IMR-90 (cell line): ENCODE data around the gene FRY. TPM values are rescaled to one million over a fixed set of nuclear protein-coding genes. Genes with fewer than 3 reads are reported as not detected.

Experiments used
- ATAC-seq: fragments of 200-7000 bp; cut with Tn5 transposase; 2 replicates; pipeline ENCODE4 v1.9.1; 2020; ENCODE audit warnings: low read depth, mild to moderate bottlenecking, moderate library complexity
- BruUV-seq: library from RNA; stranded (reverse); fragments of 400-500 nt; replicated peaks from 2 replicates; lab custom pipeline; 2021; lab: Mats Ljungman, UMichigan
- CTCF ChIA-PET: fragments of 300-600 bp; formaldehyde crosslinking; extraction: SDS; loops from one replicate; lab custom pipeline; 2021; ENCODE audit warnings: antibody characterized with exemption; lab: Yijun Ruan, JAX
- POLR2A ChIA-PET: fragments of 300-600 bp; sonication (Branson Sonifier 250); formaldehyde crosslinking; loops from one replicate; lab custom pipeline; 2022; ENCODE audit warnings: antibody characterized with exemption; ENCODE audit not compliant: unreplicated experiment; lab: Charles Lee
- DNase-seq: peaks from one replicate; pipeline ENCODE4 v3.0.0; 2013
- H2AFZ ChIP-seq: replicated peaks from 2 replicates; pipeline ENCODE3; 2013; ENCODE audit warnings: low read length, mild to moderate bottlenecking; ENCODE audit not compliant: poor library complexity
- H2AK5ac ChIP-seq: 2 replicates; pipeline ENCODE4 v1.6.1; 2013; ENCODE audit warnings: low read depth, low read length, inconsistent platforms
- H2AK9ac ChIP-seq: replicated peaks from 2 replicates; pipeline ENCODE3; 2013; ENCODE audit warnings: mild to moderate bottlenecking, low read depth, low read length, moderate library complexity; ENCODE audit not compliant: poor library complexity
- H2BK120ac ChIP-seq: 2 replicates; pipeline ENCODE4 v1.6.1; 2013; ENCODE audit warnings: low read depth, low read length, inconsistent platforms
- H2BK15ac ChIP-seq: 3 replicates; pipeline ENCODE4 v1.6.1; 2013; ENCODE audit warnings: low read depth, low read length, inconsistent platforms
- H2BK20ac ChIP-seq: 2 replicates; pipeline ENCODE4 v1.6.1; 2013; ENCODE audit warnings: low read depth, mild to moderate bottlenecking, inconsistent platforms, low read length, moderate library complexity
- H2BK5ac ChIP-seq: 2 replicates; pipeline ENCODE4 v1.6.1; 2013; ENCODE audit warnings: mild to moderate bottlenecking, low read depth, low read length, inconsistent platforms; ENCODE audit not compliant: poor library complexity, severe bottlenecking
- H3K14ac ChIP-seq: replicated peaks from 2 replicates; pipeline ENCODE4 v1.6.1; 2013; ENCODE audit warnings: low read depth, low read length, inconsistent platforms
- H3K18ac ChIP-seq: 2 replicates; pipeline ENCODE4 v1.6.1; 2013; ENCODE audit warnings: low read depth, low read length, control low read depth
- H3K23ac ChIP-seq: 2 replicates; pipeline ENCODE4 v1.6.1; 2013; ENCODE audit warnings: low read depth, low read length, inconsistent platforms
- H3K27ac ChIP-seq: 2 replicates; pipeline ENCODE4 v1.5.1; 2013; ENCODE audit warnings: mild to moderate bottlenecking, control low read depth, low read length; ENCODE audit not compliant: insufficient read depth
- H3K27me3 ChIP-seq: 2 replicates; pipeline ENCODE4 v1.6.1; 2013; ENCODE audit warnings: low read length; ENCODE audit not compliant: control insufficient read depth, insufficient read depth
- H3K36me3 ChIP-seq: 2 replicates; pipeline ENCODE4 v1.6.1; 2013; ENCODE audit warnings: low read length, mixed read lengths; ENCODE audit not compliant: control insufficient read depth, insufficient read depth
- H3K4ac ChIP-seq: 2 replicates; pipeline ENCODE4 v1.6.1; 2013; ENCODE audit warnings: low read depth, low read length, inconsistent platforms
- H3K4me1 ChIP-seq: 2 replicates; pipeline ENCODE4 v1.6.1; 2013; ENCODE audit warnings: low read length, mixed read lengths; ENCODE audit not compliant: control insufficient read depth, insufficient read depth
- H3K4me2 ChIP-seq: 2 replicates; pipeline ENCODE4 v1.6.1; 2013; ENCODE audit warnings: low read depth, mild to moderate bottlenecking, control low read depth, low read length, moderate library complexity
- H3K4me3 ChIP-seq: 2 replicates; pipeline ENCODE4 v1.5.1; 2013; ENCODE audit warnings: low read depth, mild to moderate bottlenecking, control low read depth, low read length, moderate library complexity; ENCODE audit not compliant: insufficient read depth
- H3K56ac ChIP-seq: 2 replicates; pipeline ENCODE4 v1.6.1; 2013; ENCODE audit warnings: low read length, inconsistent platforms; ENCODE audit not compliant: insufficient read depth; ENCODE audit errors: extremely low read depth
- H3K79me1 ChIP-seq, 2 experiments: 2 replicates each; pipeline ENCODE4 v1.6.1; 2013; ENCODE audit warnings: low read length in 2 of 2, inconsistent platforms in 1 of 2, low read depth in 1 of 2
- H3K9ac ChIP-seq: 2 replicates; pipeline ENCODE4 v1.6.1; 2013; ENCODE audit warnings: low read depth, low read length, control low read depth
- H3K9me1 ChIP-seq: 2 replicates; pipeline ENCODE4 v1.6.1; 2013; ENCODE audit warnings: low read length, inconsistent platforms; ENCODE audit not compliant: insufficient read depth
- H3K9me3 ChIP-seq: 2 replicates; pipeline ENCODE4 v1.6.1; 2013; ENCODE audit warnings: low read length; ENCODE audit not compliant: control insufficient read depth, insufficient read depth
- H4K20me1 ChIP-seq: 2 replicates; pipeline ENCODE4 v1.6.1; 2013; ENCODE audit warnings: low read length, inconsistent platforms; ENCODE audit not compliant: insufficient read depth
- H4K5ac ChIP-seq: 2 replicates; pipeline ENCODE4 v1.6.1; 2013; ENCODE audit warnings: mild to moderate bottlenecking, low read depth, low read length, control low read depth
- H4K8ac ChIP-seq, 2 experiments: 2 replicates each; pipeline ENCODE4 v1.6.1; 2013; ENCODE audit warnings: low read depth in 2 of 2, low read length in 2 of 2, control low read depth in 1 of 2, inconsistent platforms in 1 of 2
- H4K91ac ChIP-seq: 2 replicates; pipeline ENCODE4 v1.6.1; 2013; ENCODE audit warnings: low read depth, low read length, inconsistent platforms; ENCODE audit not compliant: insufficient read depth
- BHLHE40 ChIP-seq: fragments of 150-350 bp; IDR thresholded peaks from 2 replicates; pipeline ENCODE4 v1.6.1; 2016; ENCODE audit warnings: mild to moderate bottlenecking, low read depth, low read length
- CEBPB ChIP-seq: IDR thresholded peaks from 2 replicates; pipeline ENCODE4 v1.6.1; 2012; ENCODE audit warnings: low read depth, low read length, improper control_type of control experiment
- CHD1 ChIP-seq: IDR thresholded peaks from 2 replicates; pipeline ENCODE4 v1.6.1; 2012; ENCODE audit warnings: low read depth, low read length, improper control_type of control experiment
- CTCF ChIP-seq: conservative IDR thresholded peaks from 2 replicates; pipeline ENCODE4 v1.5.1; 2012; ENCODE audit warnings: mild to moderate bottlenecking, low read depth, low read length, improper control_type of control experiment
- ELK1 ChIP-seq: fragments of 150-350 bp; IDR thresholded peaks from 2 replicates; pipeline ENCODE4 v1.6.1; 2016; ENCODE audit warnings: low read depth, mild to moderate bottlenecking, low read length, moderate library complexity, borderline replicate concordance
- FOS ChIP-seq: fragments of 150-350 bp; IDR thresholded peaks from 2 replicates; pipeline ENCODE4 v1.6.1; 2016; ENCODE audit warnings: low read depth, low read length
- MAFK ChIP-seq: IDR thresholded peaks from 2 replicates; pipeline ENCODE4 v1.6.1; 2012; ENCODE audit warnings: low read depth, low read length, improper control_type of control experiment
- MAZ ChIP-seq: IDR thresholded peaks from 2 replicates; pipeline ENCODE4 v1.6.1; 2012; ENCODE audit warnings: low read depth, mild to moderate bottlenecking, low read length, improper control_type of control experiment, moderate library complexity, borderline replicate concordance
- MXI1 ChIP-seq: IDR thresholded peaks from 2 replicates; pipeline ENCODE4 v1.6.1; 2012; ENCODE audit warnings: low read depth, mild to moderate bottlenecking, low read length, moderate library complexity, borderline replicate concordance
- NFE2L2 ChIP-seq: fragments of 150-350 bp; IDR thresholded peaks from 2 replicates; pipeline ENCODE4 v1.6.1; 2016; ENCODE audit warnings: low read depth, mild to moderate bottlenecking, low read length
- POLR2A ChIP-seq: IDR thresholded peaks from 2 replicates; pipeline ENCODE4 v1.6.1; 2012; ENCODE audit warnings: mild to moderate bottlenecking, low read depth, low read length
- RAD21 ChIP-seq: IDR thresholded peaks from 2 replicates; pipeline ENCODE4 v1.6.1; 2012; ENCODE audit warnings: low read length, improper control_type of control experiment
- RCOR1 ChIP-seq: IDR thresholded peaks from 2 replicates; pipeline ENCODE4 v1.6.1; 2012; ENCODE audit warnings: mild to moderate bottlenecking, low read length, improper control_type of control experiment; ENCODE audit not compliant: insufficient replicate concordance
- RFX5 ChIP-seq: IDR thresholded peaks from 2 replicates; pipeline ENCODE4 v1.8.0; 2012; ENCODE audit warnings: low read depth, mild to moderate bottlenecking, low read length, moderate library complexity
- SMC3 ChIP-seq: fragments of 150-350 bp; IDR thresholded peaks from 2 replicates; pipeline ENCODE4 v1.6.1; 2016; ENCODE audit warnings: low read depth, mild to moderate bottlenecking, antibody characterized with exemption, low read length, moderate library complexity
- USF2 ChIP-seq: fragments of 150-350 bp; IDR thresholded peaks from 2 replicates; pipeline ENCODE4 v1.6.1; 2017; ENCODE audit warnings: mild to moderate bottlenecking, antibody characterized with exemption, low read length, low read depth
- WGBS, 2 experiments: methylation state at CpG; one replicate each; pipeline versions ENCODE4 v1.1.5 to v1.1.7; 2013; ENCODE audit warnings: missing lambda C conversion rate in 2 of 2; ENCODE audit not compliant: insufficient read length in 1 of 2; ENCODE audit errors: extremely low coverage in 2 of 2; 5-methylcytosine and 5-hydroxymethylcytosine counted together
- dilution Hi-C: fragments of 300-500 bp; cut with HindIII; formaldehyde crosslinking; loops from one replicate; pipeline ENCODE4 v1.14.3; 2018; ENCODE audit warnings: low sequenced_read_pairs; ENCODE audit not compliant: unreplicated experiment
- in situ Hi-C: fragments of 300-500 bp; cut with MboI; formaldehyde crosslinking; loops from 3 replicates; pipeline ENCODE4 v1.14.3; 2019; ENCODE audit warnings: low sequenced_read_pairs, inconsistent platforms, mixed read lengths
- intact Hi-C: fragments of 100-400 bp; cut with micrococcal nuclease; formaldehyde crosslinking; loops from 2 replicates; pipeline ENCODE4 v1.10.0; 2022
- polyA plus RNA-seq, 3 experiments: library from polyadenylated mRNA; depleted of rRNA; stranded (reverse); fragments of >200 nt; gene quantifications; 2 replicates each; pipeline ENCODE4 v1.2.3, GENCODE V29; 2012; ENCODE audit warnings: low replicate concordance in 1 of 3
- total RNA-seq: library from RNA; depleted of rRNA; stranded (reverse); fragments of >200 nt; gene quantifications from 2 replicates; pipeline ENCODE4 v1.2.3, GENCODE V29; 2012

The FRY gene
- total and polyA plus RNA-seq, 2 of the 4 experiments (the other 2 are of a cell fraction), result 3.0 to 4.8 TPM

GRCh38 chr13:32187651-32188050 lies 156.1 kb downstream of the FRY start:
- Histone ChIP-seq H4K8ac (no peak overlapping the region), H2BK20ac (no peak overlapping the region), H2BK120ac (no peak overlapping the region), H3K36me3 (peaks cover 7% of the 10 kb centered on the region), H3K23ac (no peak overlapping the region), H3K27me3 (no peaks in the 10 kb centered on the region), H3K4me1 (no peaks in the 10 kb centered on the region), H3K9ac (no peak overlapping the region), H4K91ac (no peak overlapping the region), H3K4ac (no peak overlapping the region), H2AK9ac (no peak overlapping the region), H2BK15ac (no peak overlapping the region), H3K4me3 (no peak overlapping the region), H3K79me1 (no peaks in the 10 kb centered on the region), H3K4me2 (no peak overlapping the region), H4K20me1 (no peaks in the 10 kb centered on the region), H2AFZ (no peak overlapping the region), H3K9me3 (no peaks in the 10 kb centered on the region), H4K5ac (no peak overlapping the region), H3K27ac (no peak overlapping the region), H3K56ac (no peak overlapping the region), H2BK5ac (no peak overlapping the region), H3K14ac (no peak overlapping the region), H3K9me1 (no peaks in the 10 kb centered on the region), H3K18ac (no peak overlapping the region), H2AK5ac (no peak overlapping the region)
- BruUV-seq, result no TSS peak
- in situ Hi-C loops, result no loop called here
- no CpG with 5 or more reads among the region's 2 CpGs for WGBS, 2 experiments
- dilution Hi-C loops, result no loop called here
- POLR2A ChIA-PET, result no interaction called here
- DNase-seq (no peak), ATAC-seq (no peak)
- intact Hi-C loops, result no loop called here
- CTCF ChIA-PET, result no interaction called here
- TF ChIP-seq NFE2L2, result no peak
- TF ChIP-seq ELK1, result no peak
- no peak for TF ChIP-seq MAFK
- no peak for TF ChIP-seq CHD1
- TF ChIP-seq MXI1, result no peak
- no peak for TF ChIP-seq RFX5
- TF ChIP-seq SMC3, result no peak
- TF ChIP-seq POLR2A, result no peak
- no peak for TF ChIP-seq MAZ
- TF ChIP-seq CTCF, result no peak
- TF ChIP-seq RCOR1, result no peak
- TF ChIP-seq CEBPB, result no peak
- TF ChIP-seq BHLHE40, result no peak
- no peak for TF ChIP-seq RAD21
- no peak for TF ChIP-seq USF2
- no peak for TF ChIP-seq FOS
